Keratinocyte (primary cell): ENCODE measurements around the gene ST8SIA6. TPM values are rescaled to one million over a fixed set of nuclear protein-coding genes. Genes with fewer than 3 reads are reported as not detected.

Experiments used
- DNase-seq: peaks from one replicate; pipeline ENCODE4 v3.0.0-alpha.2; 2011; ENCODE audit warnings: low read depth, missing footprints, low spot score
- FAIRE-seq: peaks from 2 replicates; lab custom pipeline; 2011; peaks lifted over from hg19 to GRCh38; lab: Jason Lieb, UNC
- H2AFZ ChIP-seq: 2 replicates; pipeline ENCODE4 v1.6.0; 2012; ENCODE audit warnings: low read length, control low read depth, inconsistent platforms; ENCODE audit not compliant: control insufficient read depth
- H3K27ac ChIP-seq: 2 replicates; pipeline ENCODE4 v1.5.1; 2011; ENCODE audit warnings: low read length; ENCODE audit not compliant: control insufficient read depth, insufficient read depth
- H3K27me3 ChIP-seq: 3 replicates; pipeline ENCODE4 v1.6.0; 2011; ENCODE audit warnings: low read length; ENCODE audit not compliant: control insufficient read depth, insufficient read depth; ENCODE audit errors: extremely low read depth
- H3K36me3 ChIP-seq, 2 experiments: 2 replicates in 1 of 2; 3 replicates in 1 of 2; pipeline ENCODE4 v1.5.1; 2011; ENCODE audit warnings: low read length in 2 of 2, mild to moderate bottlenecking in 1 of 2; ENCODE audit not compliant: control insufficient read depth in 2 of 2, insufficient read depth in 2 of 2; ENCODE audit errors: extremely low read depth in 1 of 2
- H3K4me1 ChIP-seq: 3 replicates; pipeline ENCODE4 v1.5.1; 2011; ENCODE audit warnings: low read length; ENCODE audit not compliant: control insufficient read depth, insufficient read depth; ENCODE audit errors: extremely low read depth
- H3K4me2 ChIP-seq: 3 replicates; pipeline ENCODE4 v1.6.0; 2011; ENCODE audit warnings: low read depth, low read length; ENCODE audit not compliant: control insufficient read depth, insufficient read depth; ENCODE audit errors: extremely low read depth
- H3K4me3 ChIP-seq, 3 experiments: fragments of 200-600 bp in 1 of 3; sonication (generic) in 1 of 3; 2 replicates in 2 of 3; 3 replicates in 1 of 3; pipeline ENCODE4 v1.5.1; 2011 to 2016; ENCODE audit warnings: low read length in 3 of 3, mild to moderate bottlenecking in 3 of 3, control low read depth in 2 of 3, inconsistent platforms in 1 of 3, low read depth in 1 of 3, mixed read lengths in 1 of 3, mixed run types in 1 of 3, moderate library complexity in 1 of 3; ENCODE audit not compliant: control insufficient read depth in 2 of 3, insufficient read depth in 2 of 3; ENCODE audit errors: extremely low read depth in 1 of 3
- H3K79me2 ChIP-seq: 2 replicates; pipeline ENCODE4 v1.6.0; 2012; ENCODE audit warnings: low read length; ENCODE audit not compliant: control insufficient read depth, insufficient read depth
- H3K9ac ChIP-seq: 3 replicates; pipeline ENCODE4 v1.6.0; 2011; ENCODE audit warnings: low read length; ENCODE audit not compliant: control insufficient read depth, insufficient read depth; ENCODE audit errors: extremely low read depth
- H3K9me1 ChIP-seq: 3 replicates; pipeline ENCODE4 v1.6.0; 2011; ENCODE audit warnings: low read length; ENCODE audit not compliant: control insufficient read depth, insufficient read depth; ENCODE audit errors: extremely low read depth
- H3K9me3 ChIP-seq: 2 replicates; pipeline ENCODE4 v1.5.1; 2012; ENCODE audit warnings: low read depth, low read length; ENCODE audit not compliant: control insufficient read depth
- H4K20me1 ChIP-seq: 3 replicates; pipeline ENCODE4 v1.6.0; 2011; ENCODE audit warnings: low read length; ENCODE audit not compliant: control insufficient read depth, insufficient read depth; ENCODE audit errors: extremely low read depth
- CTCF ChIP-seq, 3 experiments: IDR thresholded peaks in 1 of 3; conservative IDR thresholded peaks in 1 of 3; optimal IDR thresholded peaks in 1 of 3; 2 replicates in 2 of 3; 3 replicates in 1 of 3; pipeline versions ENCODE3 to v1.5.1; 2011; ENCODE audit warnings: low read length in 3 of 3, mild to moderate bottlenecking in 3 of 3, moderate library complexity in 2 of 3, control low read depth in 1 of 3, inconsistent platforms in 1 of 3; ENCODE audit not compliant: insufficient read depth in 2 of 3; ENCODE audit errors: extremely low read depth in 1 of 3
- EZH2 ChIP-seq: IDR thresholded peaks from one replicate; pipeline ENCODE4 v1.6.1; 2012; ENCODE audit warnings: inconsistent platforms, mild to moderate bottlenecking, low read length, moderate library complexity
- dilution Hi-C: fragments of 300-500 bp; cut with MboI; formaldehyde crosslinking; loops from one replicate; pipeline ENCODE4 v1.7.0; 2020; ENCODE audit warnings: low sequenced_read_pairs; ENCODE audit not compliant: extremely low pct_ligation_motif_present
- polyA plus RNA-seq, 5 experiments: library from polyadenylated mRNA; depleted of rRNA in 3 of 5; stranded (reverse) in 3 of 5; stranded (forward) in 1 of 5; unstranded in 1 of 5; fragments of >200 nt; gene quantifications; 1 replicate in 1 of 5; 2 replicates in 3 of 5; 3 replicates in 1 of 5; pipeline versions ENCODE4 v1.2.1 to v1.2.3, GENCODE V29; 2011 to 2012; ENCODE audit warnings: missing spikeins in 2 of 5, low read depth in 1 of 5, low replicate concordance in 1 of 5

ST8SIA6 gene
- polyA plus RNA-seq, 1 donor (not counting 4 experiments of a cell fraction or from before 2014, with no cell fraction given): not detected

DNA sequence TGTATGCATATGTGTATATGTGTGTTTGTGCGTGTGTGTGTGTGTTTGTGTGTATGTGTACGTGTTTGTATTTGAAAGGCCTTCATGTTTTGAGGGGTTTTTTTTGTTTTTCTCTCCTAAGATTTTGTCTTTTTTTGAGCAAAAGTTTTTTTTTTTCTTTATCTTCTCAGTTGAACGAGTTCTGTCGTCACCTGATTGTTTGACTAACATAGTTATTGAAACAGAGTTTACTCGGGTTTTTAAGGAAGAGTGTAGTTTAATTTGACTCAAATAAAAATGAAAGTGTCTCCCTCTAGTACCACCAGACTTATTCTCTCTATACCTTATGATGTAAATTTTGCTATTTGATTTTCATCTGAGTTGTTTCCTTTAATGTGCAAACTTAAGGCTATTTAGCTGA is 73.5 kb downstream of the ST8SIA6 start:
- FAIRE-seq (no peak), DNase-seq (no peak)
- H3K27me3 ChIP-seq: no peaks in the 10 kb centered on the region
- no peaks in the 10 kb centered on the region for H4K20me1 ChIP-seq
- H3K36me3 ChIP-seq: no peaks in the 10 kb centered on the region
- no peak overlapping the region for H3K4me3 ChIP-seq
- H3K4me1 ChIP-seq: no peaks in the 10 kb centered on the region
- no peaks in the 10 kb centered on the region for H3K9me3 ChIP-seq
- dilution Hi-C loops: no loop called here
- no peak overlapping the region for H3K27ac ChIP-seq
- H3K79me2 ChIP-seq: no peaks in the 10 kb centered on the region
- no peak for TF ChIP-seq CTCF (optimal IDR thresholded peaks at IDR 0.05 in 1 of 3, IDR thresholded peaks at IDR 0.05 in 1 of 3, conservative IDR thresholded peaks at IDR 0.05 in 1 of 3; ENCODE audit: extremely low read depth in 1 of 3, insufficient read depth in 2 of 3, low read length in 3 of 3)
- TF ChIP-seq EZH2: no peak
- no peak overlapping the region for H3K9ac ChIP-seq
- no peak overlapping the region for H2AFZ ChIP-seq
- no peak overlapping the region for H3K4me2 ChIP-seq
- H3K9me1 ChIP-seq: no peaks in the 10 kb centered on the region

GRCh38 chr10:17380016-17380415 is 74.4 kb downstream of the ST8SIA6 start:
- DNase-seq: no peak
- no peak for FAIRE-seq
- H4K20me1 ChIP-seq: no peaks in the 10 kb centered on the region

More at GRCh38 chr10:17380016-17380415, 74.4 kb downstream of the ST8SIA6 start:
- Histone ChIP-seq H3K9ac (no peak overlapping the region), H3K27ac (no peak overlapping the region), H3K36me3 (no peaks in the 10 kb centered on the region), H3K4me1 (no peaks in the 10 kb centered on the region), H3K27me3 (no peaks in the 10 kb centered on the region), H3K4me3 (no peak overlapping the region), H3K4me2 (no peak overlapping the region), H3K9me1 (no peaks in the 10 kb centered on the region), H3K79me2 (no peaks in the 10 kb centered on the region), H3K9me3 (no peaks in the 10 kb centered on the region), H2AFZ (no peak overlapping the region)
- TF ChIP-seq EZH2: no peak
- no peak for TF ChIP-seq CTCF (optimal IDR thresholded peaks at IDR 0.05 in 1 of 3, IDR thresholded peaks at IDR 0.05 in 1 of 3, conservative IDR thresholded peaks at IDR 0.05 in 1 of 3; ENCODE audit: extremely low read depth in 1 of 3, insufficient read depth in 2 of 3, low read length in 3 of 3)
- dilution Hi-C loops: no loop called here
